HCT116 (cell line): ENCODE results near the gene TRPM7. TPM values are rescaled to one million over a fixed set of nuclear protein-coding genes. Genes with fewer than 3 reads are reported as not detected.

Experiments used
- ATAC-seq: fragments of 200-7000 bp; cut with Tn5 transposase; 2 replicates; pipeline ENCODE4 v1.9.1; 2020; ENCODE audit warnings: mild to moderate bottlenecking, moderate library complexity
- BruUV-seq: library from RNA; stranded (reverse); fragments of 400-500 nt; replicated peaks from 2 replicates; lab custom pipeline; 2021; lab: Mats Ljungman, UMichigan
- CTCF ChIA-PET: fragments of 300-600 bp; sonication (Branson Sonifier 250); formaldehyde crosslinking; loops from one replicate; lab custom pipeline; 2021; ENCODE audit warnings: antibody characterized with exemption; lab: Charles Lee
- POLR2A ChIA-PET: fragments of 300-600, 350-600 bp; sonication (Branson Sonifier 250); formaldehyde crosslinking; loops from one replicate; lab custom pipeline; 2021; ENCODE audit warnings: antibody characterized with exemption; lab: Charles Lee
- RAD21 ChIA-PET, 2 experiments: fragments of 300-600 bp; sonication (Branson Sonifier 250); formaldehyde crosslinking; loops; one replicate each; lab custom pipeline; 2023; ENCODE audit warnings: low total read pairs in 2 of 2; ENCODE audit not compliant: uncharacterized antibody in 2 of 2, unreplicated experiment in 2 of 2, low non-redundant PET in 1 of 2; lab: Charles Lee
- DNase-seq: peaks from one replicate; pipeline ENCODE4 v3.0.0-alpha.2; 2010; ENCODE audit warnings: low read depth, low spot score
- H2AFZ ChIP-seq: fragments of 200-600 bp; shearing (Covaris generic), sonication (generic); 2 replicates; pipeline ENCODE4 v1.6.1; 2017; ENCODE audit warnings: low read depth, mixed run types, mixed read lengths, antibody characterized with exemption, low read length; ENCODE audit not compliant: poor library complexity, severe bottlenecking
- H3K27ac ChIP-seq: 2 replicates; pipeline ENCODE4 v1.5.1; 2012; ENCODE audit warnings: low read depth, low read length
- H3K27me3 ChIP-seq: fragments of 200-600 bp; sonication (generic); 2 replicates; pipeline ENCODE4 v1.6.1; 2016; ENCODE audit warnings: mixed run types, low read length, mixed read lengths; ENCODE audit not compliant: insufficient read depth
- H3K36me3 ChIP-seq, 2 experiments: fragments of 200-500 bp in 1 of 2; fragments of 200-600 bp in 1 of 2; sonication (Bioruptor generic) in 1 of 2; sonication (generic) in 1 of 2; 2 replicates each; pipeline versions ENCODE4 v1.5.1 to v1.6.1; 2014 to 2016; ENCODE audit warnings: low read length in 2 of 2, inconsistent platforms in 1 of 2, mixed read lengths in 1 of 2, mixed run types in 1 of 2; ENCODE audit not compliant: insufficient read depth in 2 of 2, control insufficient read depth in 1 of 2
- H3K4me1 ChIP-seq, 2 experiments: fragments of 200-600 bp in 1 of 2; sonication (generic) in 1 of 2; 2 replicates each; pipeline versions ENCODE4 v1.5.1 to v1.6.1; 2012 to 2017; ENCODE audit warnings: low read length in 2 of 2, inconsistent platforms in 1 of 2, mild to moderate bottlenecking in 1 of 2, mixed read lengths in 1 of 2, mixed run types in 1 of 2, moderate library complexity in 1 of 2; ENCODE audit not compliant: insufficient read depth in 2 of 2, control insufficient read depth in 1 of 2
- H3K4me2 ChIP-seq: fragments of 200-600 bp; sonication (generic); 2 replicates; pipeline ENCODE4 v1.6.1; 2017; ENCODE audit warnings: mixed run types, low read length, mixed read lengths
- H3K4me3 ChIP-seq, 2 experiments: fragments of 200-600 bp in 1 of 2; sonication (generic) in 1 of 2; replicated peaks in 1 of 2; 2 replicates each; pipeline ENCODE4 v1.5.1; 2011 to 2016; ENCODE audit warnings: low read length in 2 of 2, control low read depth in 1 of 2, low read depth in 1 of 2, mild to moderate bottlenecking in 1 of 2, mixed read lengths in 1 of 2, mixed run types in 1 of 2
- H3K79me2 ChIP-seq: fragments of 200-600 bp; sonication (generic); 2 replicates; pipeline ENCODE4 v1.6.1; 2017; ENCODE audit warnings: mild to moderate bottlenecking, mixed run types, low read length, moderate library complexity, mixed read lengths; ENCODE audit not compliant: insufficient read depth
- H3K9ac ChIP-seq: fragments of 200-600 bp; sonication (generic); 2 replicates; pipeline ENCODE4 v1.6.1; 2016; ENCODE audit warnings: low read length, mixed read lengths
- H3K9me2 ChIP-seq: fragments of 200-600 bp; sonication (generic), shearing (Covaris generic); 2 replicates; pipeline ENCODE4 v1.6.1; 2017; ENCODE audit warnings: mixed run types, mild to moderate bottlenecking, moderate library complexity; ENCODE audit not compliant: insufficient read depth
- H3K9me3 ChIP-seq, 2 experiments: fragments of 200-500 bp in 1 of 2; fragments of 200-600 bp in 1 of 2; sonication (Bioruptor generic) in 1 of 2; sonication (generic) in 1 of 2; 2 replicates each; pipeline ENCODE4 v1.6.1; 2014 to 2017; ENCODE audit warnings: low read length in 2 of 2, mixed read lengths in 2 of 2, inconsistent platforms in 1 of 2, low read depth in 1 of 2, mild to moderate bottlenecking in 1 of 2, mixed run types in 1 of 2, moderate library complexity in 1 of 2; ENCODE audit not compliant: control insufficient read depth in 1 of 2, insufficient read depth in 1 of 2
- H4K20me1 ChIP-seq: fragments of 200-600 bp; sonication (generic), shearing (Covaris generic); 2 replicates; pipeline ENCODE4 v1.6.1; 2017; ENCODE audit warnings: mixed run types, mild to moderate bottlenecking, moderate library complexity; ENCODE audit not compliant: insufficient read depth
- ATF3 ChIP-seq: IDR thresholded peaks from 2 replicates; pipeline ENCODE4 v1.6.1; 2012
- CEBPB ChIP-seq: IDR thresholded peaks from 2 replicates; pipeline ENCODE4 v1.6.1; 2012; ENCODE audit warnings: low read depth
- CTCF ChIP-seq, 3 experiments: fragments of 200-600 bp in 1 of 3; sonication (generic) in 1 of 3; IDR thresholded peaks in 2 of 3; conservative IDR thresholded peaks in 1 of 3; 2 replicates each; pipeline ENCODE4 v1.5.1; 2012 to 2017; ENCODE audit warnings: low read depth in 2 of 3, low read length in 2 of 3, antibody characterized with exemption in 1 of 3, borderline replicate concordance in 1 of 3, control low read depth in 1 of 3, mild to moderate bottlenecking in 1 of 3, mixed read lengths in 1 of 3, mixed run types in 1 of 3, moderate library complexity in 1 of 3; ENCODE audit not compliant: insufficient read depth in 1 of 3
- EGR1 ChIP-seq: IDR thresholded peaks from 2 replicates; pipeline ENCODE4 v1.6.1; 2012; ENCODE audit warnings: low read depth
- ELF1 ChIP-seq: IDR thresholded peaks from 2 replicates; pipeline ENCODE4 v1.6.1; 2012; ENCODE audit warnings: low read depth, borderline replicate concordance
- EZH2 ChIP-seq: fragments of 200-600 bp; sonication (generic); IDR thresholded peaks from 2 replicates; pipeline ENCODE4 v1.6.1; 2017; ENCODE audit warnings: antibody characterized with exemption, mixed run types
- EZH2phosphoT487 ChIP-seq: fragments of 200-600 bp; IDR thresholded peaks from 2 replicates; pipeline ENCODE4 v1.6.1; 2018; ENCODE audit warnings: antibody characterized with exemption, borderline replicate concordance
- FOSL1 ChIP-seq: IDR thresholded peaks from 2 replicates; pipeline ENCODE4 v1.6.1; 2012; ENCODE audit warnings: low read depth
- JUND ChIP-seq: IDR thresholded peaks from 2 replicates; pipeline ENCODE4 v1.6.1; 2012
- MAX ChIP-seq: IDR thresholded peaks from 2 replicates; pipeline ENCODE4 v1.6.1; 2012
- POLR2A ChIP-seq: IDR thresholded peaks from 2 replicates; pipeline ENCODE4 v1.7.0; 2011; ENCODE audit warnings: borderline replicate concordance; ENCODE audit not compliant: insufficient read depth, insufficient read length; ENCODE audit errors: extremely low read depth
- POLR2AphosphoS5 ChIP-seq: IDR thresholded peaks from 2 replicates; pipeline ENCODE4 v1.6.1; 2011; ENCODE audit warnings: mild to moderate bottlenecking, low read depth, low read length, moderate library complexity
- REST ChIP-seq: IDR thresholded peaks from 2 replicates; pipeline ENCODE4 v1.6.1; 2012; ENCODE audit warnings: low read depth
- SP1 ChIP-seq: IDR thresholded peaks from 2 replicates; pipeline ENCODE4 v1.6.1; 2012; ENCODE audit warnings: low read depth
- SRF ChIP-seq: IDR thresholded peaks from 2 replicates; pipeline ENCODE4 v1.6.1; 2012; ENCODE audit warnings: low read depth
- TCF7L2 ChIP-seq: IDR thresholded peaks from 2 replicates; pipeline ENCODE4 v1.7.0; 2011; ENCODE audit warnings: borderline replicate concordance, inconsistent platforms; ENCODE audit not compliant: insufficient read depth, insufficient read length; ENCODE audit errors: extremely low read depth
- YY1 ChIP-seq: IDR thresholded peaks from 2 replicates; pipeline ENCODE4 v1.6.1; 2011; ENCODE audit warnings: low read length, low read depth, moderate library complexity, mild to moderate bottlenecking; ENCODE audit not compliant: insufficient replicate concordance; ENCODE audit errors: extremely low read depth
- ZBTB33 ChIP-seq: IDR thresholded peaks from 2 replicates; pipeline ENCODE4 v1.6.1; 2011; ENCODE audit warnings: mild to moderate bottlenecking, low read length, moderate library complexity; ENCODE audit not compliant: insufficient replicate concordance; ENCODE audit errors: extremely low read depth
- ZFX ChIP-seq: fragments of 450-650 bp; IDR thresholded peaks from 2 replicates; pipeline ENCODE4 v1.6.1; 2017
- ZNF274 ChIP-seq: fragments of 200-500 bp; sonication (Bioruptor generic); IDR thresholded peaks from 2 replicates; pipeline ENCODE4 v1.6.1; 2014; ENCODE audit warnings: mild to moderate bottlenecking, low read depth, low read length, inconsistent platforms
- intact Hi-C: fragments of 100-400 bp; cut with micrococcal nuclease; formaldehyde crosslinking; loops from 2 replicates; pipeline ENCODE4 v1.10.0; 2022
- total RNA-seq: library from RNA; stranded (reverse); gene quantifications from one replicate; pipeline ENCODE4 v1.2.1, GENCODE V29; 2021; ENCODE audit not compliant: unreplicated experiment

The TRPM7 gene
- total RNA-seq, 1 experiment from 2014 or later = 26.3 TPM

- Histone ChIP-seq H3K9me2 (no peaks in the 10 kb centered on the region), H3K4me1 (no peaks in the 10 kb centered on the region), H4K20me1 (no peaks in the 10 kb centered on the region), H3K9me3 (no peaks in the 10 kb centered on the region), H3K4me3 (no peak overlapping the region), H3K36me3 (peaks cover 20 to 32% of the 10 kb centered on the region in 2 experiments), H3K4me2 (no peak overlapping the region), H3K27me3 (no peaks in the 10 kb centered on the region), H3K9ac (no peak overlapping the region), H2AFZ (no peak overlapping the region), H3K27ac (no peak overlapping the region), H3K79me2 (no peaks in the 10 kb centered on the region)
- intact Hi-C loops = loop anchor here (1.0 kb wide), 1 partner anchor 18 kb away; no protein-coding TSS in a partner anchor
- ATAC-seq = no peak
- DNase-seq = no peak
- ChIA-PET RAD21 (no interaction called here), POLR2A (no interaction called here), CTCF (no interaction called here)
- BruUV-seq = no TSS peak
- TF ChIP-seq CTCF (IDR thresholded peaks at IDR 0.05 in 2 of 3, conservative IDR thresholded peaks at IDR 0.05 in 1 of 3; ENCODE audit: borderline replicate concordance in 1 of 3, insufficient read depth in 1 of 3, low read depth in 2 of 3, low read length in 2 of 3) = no peak
- no peak for TF ChIP-seq POLR2A
- no peak for TF ChIP-seq ZFX
- no peak for TF ChIP-seq REST
- TF ChIP-seq ATF3 = no peak
- TF ChIP-seq SP1 = no peak
- TF ChIP-seq ELF1 = no peak
- no peak for TF ChIP-seq ZNF274
- no peak for TF ChIP-seq YY1
- no peak for TF ChIP-seq POLR2AphosphoS5
- no peak for TF ChIP-seq EGR1
- no peak for TF ChIP-seq JUND
- TF ChIP-seq EZH2phosphoT487 = no peak
- TF ChIP-seq EZH2 = no peak
- TF ChIP-seq FOSL1 = no peak
- TF ChIP-seq ZBTB33 = no peak
- no peak for TF ChIP-seq CEBPB
- TF ChIP-seq MAX = no peak
- no peak for TF ChIP-seq TCF7L2
- TF ChIP-seq SRF = no peak
Observed at GRCh38 chr15:50593761-50594160, 92.8 kb downstream of the TRPM7 start.
